IPS-18c (cell line): ENCODE measurements around the gene IRS2.

ENCODE experiments used
- H3K4me3 ChIP-seq: 2 replicates; pipeline ENCODE4 v1.7.0; 2013; ENCODE audit warnings: low read depth, mild to moderate bottlenecking, low read length, moderate library complexity; ENCODE audit not compliant: insufficient read depth
- H3K9me3 ChIP-seq: one replicate; pipeline ENCODE4 v1.6.1; 2013; ENCODE audit warnings: mild to moderate bottlenecking, low read length, moderate library complexity; ENCODE audit not compliant: control insufficient read depth, insufficient read depth

IRS2 gene

GRCh38 chr13:109768176-109768575 is 18.2 kb downstream of the IRS2 start:
- H3K4me3 ChIP-seq: no peak overlapping the region
- no peaks in the 10 kb centered on the region for H3K9me3 ChIP-seq

DNA sequence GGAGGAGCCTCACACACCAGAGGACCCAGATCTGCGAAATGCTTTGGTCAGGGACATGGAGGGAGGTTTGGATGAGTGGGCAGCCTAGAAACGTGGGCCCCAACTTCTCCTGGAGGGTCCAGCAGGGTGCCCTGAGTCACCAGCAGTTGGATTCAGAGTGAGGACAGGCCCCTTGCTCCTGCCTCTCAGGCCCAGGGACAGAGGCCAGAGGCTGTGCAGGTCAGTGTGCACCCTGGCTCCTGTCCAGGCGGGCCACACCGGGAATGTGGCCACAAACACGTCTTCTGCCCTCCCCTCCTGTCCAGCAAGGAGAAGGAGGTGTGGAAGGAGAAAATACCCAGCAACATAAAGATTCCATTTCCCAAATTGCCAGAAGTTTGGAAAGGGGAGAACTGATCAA is 19.4 kb downstream of the IRS2 start:
- no peak overlapping the region for H3K4me3 ChIP-seq

DNA sequence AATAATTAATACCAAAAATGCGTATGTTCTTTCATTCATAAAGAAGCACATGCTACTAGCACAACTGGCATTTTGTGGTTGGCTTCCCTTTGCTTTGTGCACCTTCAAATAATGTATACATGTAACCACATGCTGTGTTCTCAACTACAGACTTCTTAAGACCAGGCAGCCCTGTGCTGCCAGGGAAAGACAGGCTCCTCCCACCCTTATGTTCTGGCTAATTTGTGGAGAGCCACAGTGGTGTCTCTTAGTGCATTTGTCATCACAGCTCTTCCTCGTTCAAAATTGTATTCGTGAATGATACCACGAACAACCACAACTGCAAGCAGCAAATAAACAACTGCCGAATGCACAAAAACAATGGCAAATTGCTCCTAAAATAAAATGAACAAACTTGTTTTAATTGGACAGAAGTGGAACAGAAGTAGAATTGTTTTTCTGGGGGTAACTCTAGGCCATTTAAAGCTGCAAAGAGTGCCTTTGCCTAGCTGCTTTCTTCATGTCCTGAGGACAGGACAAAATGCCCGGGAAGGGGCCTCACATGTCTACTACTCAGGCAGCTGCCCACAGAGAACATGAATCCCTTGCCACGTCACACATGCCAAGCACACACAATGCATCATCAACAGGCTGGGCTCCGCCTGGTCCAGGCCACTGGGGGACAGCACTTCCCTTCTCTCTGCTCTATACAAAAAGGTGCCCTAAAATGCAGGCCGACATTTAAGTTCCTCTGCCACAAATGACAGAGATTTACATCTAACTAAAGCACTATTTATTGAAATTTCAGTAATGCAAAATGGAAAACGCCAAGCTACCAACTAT is 21.7 kb downstream of the IRS2 start:
- no peak overlapping the region for H3K4me3 ChIP-seq
- no peaks in the 10 kb centered on the region for H3K9me3 ChIP-seq

More for the DNA sequence above, 19.4 kb downstream of the IRS2 start:
- H3K9me3 ChIP-seq: no peaks in the 10 kb centered on the region

- H3K4me3 ChIP-seq: no peak overlapping the region
Measured at GRCh38 chr13:109764045-109764444, 22.3 kb downstream of the IRS2 start.

GRCh38 chr13:109762791-109763190 is 23.6 kb downstream of the IRS2 start:
- no peaks in the 10 kb centered on the region for H3K9me3 ChIP-seq
- H3K4me3 ChIP-seq: no peak overlapping the region

More at GRCh38 chr13:109764045-109764444, 22.3 kb downstream of the IRS2 start:
- H3K9me3 ChIP-seq: no peaks in the 10 kb centered on the region

- Histone ChIP-seq H3K4me3 (no peak overlapping the region), H3K9me3 (no peaks in the 10 kb centered on the region)
Measured at GRCh38 chr13:109761695-109762094, 24.7 kb downstream of the IRS2 start.

DNA sequence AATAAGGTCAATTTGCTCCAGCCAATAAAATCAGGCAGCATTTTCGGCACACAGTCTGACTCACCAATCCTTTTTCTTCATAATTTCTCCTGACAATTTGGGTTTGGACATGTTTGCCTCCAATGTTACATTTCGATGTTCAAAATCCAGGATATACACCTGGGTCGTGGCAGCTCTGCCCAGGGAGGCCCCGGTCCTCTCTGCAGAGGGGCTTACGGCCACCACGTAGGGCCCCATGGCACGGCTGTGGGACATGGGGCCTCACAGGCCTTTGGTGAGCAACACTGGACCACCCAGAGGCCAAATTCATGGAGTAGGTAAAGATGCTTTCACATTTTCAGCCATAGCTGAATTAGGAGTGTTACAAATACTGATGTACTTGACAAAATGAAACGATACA is 25.4 kb downstream of the IRS2 start:
- no peaks in the 10 kb centered on the region for H3K9me3 ChIP-seq
- no peak overlapping the region for H3K4me3 ChIP-seq

DNA sequence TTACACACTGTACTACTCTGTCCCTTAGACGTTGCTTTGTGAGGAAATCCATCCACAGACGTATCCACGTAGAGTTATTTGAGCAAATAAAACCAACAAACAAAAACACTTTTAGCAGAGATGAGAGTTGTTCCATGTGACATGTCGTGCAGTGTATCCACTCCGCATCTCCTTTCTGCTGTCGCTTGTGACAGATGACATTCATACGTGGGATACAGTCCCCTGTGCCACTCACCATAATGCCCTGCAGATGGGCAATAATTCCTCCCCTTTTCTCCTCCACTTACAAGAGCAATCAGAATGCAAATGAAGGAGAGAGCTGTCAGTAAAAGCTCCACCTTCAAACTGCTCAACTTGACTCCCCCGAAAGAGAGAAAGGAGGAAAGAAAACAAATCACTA is 26.0 kb downstream of the IRS2 start:
- Histone ChIP-seq H3K9me3 (no peaks in the 10 kb centered on the region), H3K4me3 (no peak overlapping the region)

DNA sequence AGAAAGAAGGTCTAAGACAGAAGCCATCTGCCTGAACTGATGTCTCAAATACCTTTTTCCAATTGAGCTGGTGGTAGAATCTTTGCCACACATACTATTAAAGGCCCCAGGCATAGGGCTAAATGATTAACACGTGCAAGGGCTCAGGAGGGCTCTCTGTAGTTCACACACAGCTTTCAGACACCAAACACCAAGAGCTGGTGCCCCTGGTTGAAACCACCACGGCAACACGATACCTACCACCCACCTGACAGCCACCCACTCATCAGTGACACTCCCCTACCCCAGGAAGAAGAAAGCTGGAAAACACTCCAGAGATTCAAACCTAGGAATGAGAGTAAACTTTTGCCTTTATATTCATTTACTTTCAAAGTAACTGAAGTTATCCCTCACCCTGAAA is 26.8 kb downstream of the IRS2 start:
- no peaks in the 10 kb centered on the region for H3K9me3 ChIP-seq
- no peak overlapping the region for H3K4me3 ChIP-seq

GRCh38 chr13:109758937-109759480 is 27.4 kb downstream of the IRS2 start:
- Histone ChIP-seq H3K4me3 (no peak overlapping the region), H3K9me3 (no peaks in the 10 kb centered on the region)

GRCh38 chr13:109756778-109757177 is 29.6 kb downstream of the IRS2 start:
- Histone ChIP-seq H3K4me3 (no peak overlapping the region), H3K9me3 (no peaks in the 10 kb centered on the region)

- no peaks in the 10 kb centered on the region for H3K9me3 ChIP-seq
- no peak overlapping the region for H3K4me3 ChIP-seq
Measured at GRCh38 chr13:109755997-109756396, 30.4 kb downstream of the IRS2 start.

GRCh38 chr13:109755551-109755950 is 30.8 kb downstream of the IRS2 start:
- H3K4me3 ChIP-seq: no peak overlapping the region
- no peaks in the 10 kb centered on the region for H3K9me3 ChIP-seq

DNA sequence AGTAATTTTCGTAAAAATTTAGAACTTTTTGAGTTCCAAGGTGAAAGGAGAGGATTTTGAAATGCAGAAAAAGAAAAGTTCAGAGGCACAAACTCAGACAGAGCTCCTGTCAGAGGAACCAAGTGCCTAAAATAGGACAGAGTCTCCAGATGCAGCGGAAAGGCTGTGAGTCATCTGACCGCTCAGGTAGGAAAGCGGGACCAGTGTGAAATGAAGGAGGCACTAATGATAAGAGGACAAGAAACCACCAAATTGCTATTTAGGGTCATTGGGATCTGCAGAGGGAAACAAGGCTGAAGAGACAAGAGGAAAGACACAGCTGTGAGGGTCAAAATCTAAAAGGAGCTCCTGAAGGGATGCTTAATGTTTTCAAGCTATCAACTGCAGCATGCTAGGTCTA is 34.9 kb downstream of the IRS2 start:
- Histone ChIP-seq H3K9me3 (no peaks in the 10 kb centered on the region), H3K4me3 (no peak overlapping the region)

DNA sequence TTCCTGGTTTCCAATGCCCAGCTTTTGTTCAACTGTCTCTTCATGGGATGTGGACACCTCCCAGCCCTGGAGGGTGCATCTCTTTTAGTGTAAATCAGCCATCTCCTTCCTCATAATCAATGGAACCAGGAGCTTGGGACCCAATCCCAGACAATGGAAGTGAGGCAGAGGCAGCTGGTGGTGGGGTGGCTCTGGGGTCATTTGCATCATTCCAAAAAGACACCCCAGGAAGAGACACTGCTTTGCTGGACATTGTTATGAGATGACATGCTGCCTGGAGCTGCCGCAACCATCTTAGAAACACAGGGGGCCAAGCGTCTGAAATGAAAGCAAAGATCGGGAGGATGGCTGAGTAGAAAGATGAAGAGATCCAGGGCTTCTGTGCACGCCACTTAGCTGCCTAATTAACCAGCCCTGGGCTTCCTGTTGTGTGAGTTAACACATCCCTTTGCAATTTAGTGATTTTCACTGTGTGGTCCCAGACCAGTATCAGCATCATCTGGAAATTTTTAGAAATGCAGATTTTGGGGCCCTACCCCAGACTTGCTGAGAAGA is 36.1 kb downstream of the IRS2 start:
- H3K9me3 ChIP-seq: no peaks in the 10 kb centered on the region
- no peak overlapping the region for H3K4me3 ChIP-seq

- H3K4me3 ChIP-seq: no peak overlapping the region
- no peaks in the 10 kb centered on the region for H3K9me3 ChIP-seq
Measured at GRCh38 chr13:109749365-109749764, 37.0 kb downstream of the IRS2 start.

- Histone ChIP-seq H3K9me3 (no peaks in the 10 kb centered on the region), H3K4me3 (no peak overlapping the region)
Measured at GRCh38 chr13:109748677-109749076, 37.7 kb downstream of the IRS2 start.

DNA sequence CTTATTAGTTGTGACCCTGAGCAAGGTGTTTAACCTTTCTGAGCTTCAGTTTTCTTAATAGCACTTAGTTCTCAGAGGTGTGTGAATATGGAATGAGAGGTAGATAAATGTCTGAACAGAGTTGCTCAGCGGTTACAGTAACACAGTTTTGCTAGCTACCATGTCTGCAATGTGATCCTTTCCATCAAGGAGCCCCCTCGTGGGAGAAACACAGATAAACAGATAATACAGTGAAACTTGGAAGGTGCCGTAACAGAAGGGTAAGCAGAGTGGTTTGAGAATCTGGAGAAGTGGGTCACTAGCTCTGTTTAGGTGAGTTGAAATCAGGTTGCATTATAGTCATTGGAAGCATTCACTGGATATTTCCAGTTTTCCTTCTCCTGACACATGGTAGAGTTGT is 38.9 kb downstream of the IRS2 start:
- no peak overlapping the region for H3K4me3 ChIP-seq
- no peaks in the 10 kb centered on the region for H3K9me3 ChIP-seq
